ENCODE data around the gene MMP17.

Gene MMP17

GRCh38 chr12:131786331-131786730 lies 41.9 kb upstream of the MMP17 start:
- no peak overlapping the region for H3K4me2 ChIP-seq (ENCODE audit: low read length)
- no peaks in the 10 kb centered on the region for H3F3A ChIP-seq (ENCODE audit: insufficient read depth, low read length)
- H3K9me2 ChIP-seq (ENCODE audit: low read depth, low read length), result no peaks in the 10 kb centered on the region
- no peak for TF ChIP-seq EZH2 (IDR thresholded peaks at IDR 0.05; ENCODE audit: borderline replicate concordance, low read length)
- TF ChIP-seq, protein P1, sequence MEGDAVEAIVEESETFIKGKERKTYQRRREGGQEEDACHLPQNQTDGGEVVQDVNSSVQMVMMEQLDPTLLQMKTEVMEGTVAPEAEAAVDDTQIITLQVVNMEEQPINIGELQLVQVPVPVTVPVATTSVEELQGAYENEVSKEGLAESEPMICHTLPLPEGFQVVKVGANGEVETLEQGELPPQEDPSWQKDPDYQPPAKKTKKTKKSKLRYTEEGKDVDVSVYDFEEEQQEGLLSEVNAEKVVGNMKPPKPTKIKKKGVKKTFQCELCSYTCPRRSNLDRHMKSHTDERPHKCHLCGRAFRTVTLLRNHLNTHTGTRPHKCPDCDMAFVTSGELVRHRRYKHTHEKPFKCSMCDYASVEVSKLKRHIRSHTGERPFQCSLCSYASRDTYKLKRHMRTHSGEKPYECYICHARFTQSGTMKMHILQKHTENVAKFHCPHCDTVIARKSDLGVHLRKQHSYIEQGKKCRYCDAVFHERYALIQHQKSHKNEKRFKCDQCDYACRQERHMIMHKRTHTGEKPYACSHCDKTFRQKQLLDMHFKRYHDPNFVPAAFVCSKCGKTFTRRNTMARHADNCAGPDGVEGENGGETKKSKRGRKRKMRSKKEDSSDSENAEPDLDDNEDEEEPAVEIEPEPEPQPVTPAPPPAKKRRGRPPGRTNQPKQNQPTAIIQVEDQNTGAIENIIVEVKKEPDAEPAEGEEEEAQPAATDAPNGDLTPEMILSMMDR (IDR thresholded peaks at IDR 0.05; ENCODE audit: low read length), result no peak
- no peaks in the 10 kb centered on the region for H3K4me1 ChIP-seq (ENCODE audit: insufficient read depth, low read length, severe bottlenecking)
- no peak overlapping the region for H3K27ac ChIP-seq (ENCODE audit: low read depth, low read length, poor library complexity, severe bottlenecking)
- H3K4me3 ChIP-seq (ENCODE audit: low read depth, low read length, poor library complexity, severe bottlenecking), result no peak overlapping the region
- no peaks in the 10 kb centered on the region for H4K20me1 ChIP-seq (ENCODE audit: insufficient read depth, low read length)
- no peaks in the 10 kb centered on the region for H3K79me2 ChIP-seq (ENCODE audit: insufficient read depth, low read length)
- peaks cover 79% of the 10 kb centered on the region for H3K36me3 ChIP-seq (ENCODE audit: insufficient read depth, low read length)
- H3K9me3 ChIP-seq (ENCODE audit: low read length), result no peaks in the 10 kb centered on the region
- H3K27me3 ChIP-seq (ENCODE audit: insufficient read depth, low read length), result no peaks in the 10 kb centered on the region
- no peak overlapping the region for H2AFZ ChIP-seq (ENCODE audit: low read length)
- no peak overlapping the region for H3K9ac ChIP-seq (ENCODE audit: low read length)

- H3F3A ChIP-seq (ENCODE audit: insufficient read depth, low read length), result no peaks in the 10 kb centered on the region
- H3K9ac ChIP-seq (ENCODE audit: low read length), result no peak overlapping the region
- H3K4me1 ChIP-seq (ENCODE audit: insufficient read depth, low read length, severe bottlenecking), result no peaks in the 10 kb centered on the region
- H3K79me2 ChIP-seq (ENCODE audit: insufficient read depth, low read length), result no peaks in the 10 kb centered on the region
- no peak overlapping the region for H3K4me2 ChIP-seq (ENCODE audit: low read length)
- H2AFZ ChIP-seq (ENCODE audit: low read length), result no peak overlapping the region
- TF ChIP-seq EZH2 (IDR thresholded peaks at IDR 0.05; ENCODE audit: borderline replicate concordance, low read length), result no peak
- TF ChIP-seq, protein P1 (IDR thresholded peaks at IDR 0.05; ENCODE audit: low read length), result no peak
- H3K27ac ChIP-seq (ENCODE audit: low read depth, low read length, poor library complexity, severe bottlenecking), result no peak overlapping the region
- no peak overlapping the region for H3K4me3 ChIP-seq (ENCODE audit: low read depth, low read length, poor library complexity, severe bottlenecking)
- H3K36me3 ChIP-seq (ENCODE audit: insufficient read depth, low read length), result peaks cover 76% of the 10 kb centered on the region
- H4K20me1 ChIP-seq (ENCODE audit: insufficient read depth, low read length), result no peaks in the 10 kb centered on the region
- no peaks in the 10 kb centered on the region for H3K27me3 ChIP-seq (ENCODE audit: insufficient read depth, low read length)
- no peaks in the 10 kb centered on the region for H3K9me3 ChIP-seq (ENCODE audit: low read length)
- H3K9me2 ChIP-seq (ENCODE audit: low read depth, low read length), result no peaks in the 10 kb centered on the region
These were observed 41.0 kb upstream of the MMP17 start for GRCh38 chr12:131787143-131787660.

- TF ChIP-seq, protein P1 (IDR thresholded peaks at IDR 0.05; ENCODE audit: low read length), result no peak
- no peak for TF ChIP-seq EZH2 (IDR thresholded peaks at IDR 0.05; ENCODE audit: borderline replicate concordance, low read length)
- Histone ChIP-seq H3K9me3 (ENCODE audit: low read length) (no peaks in the 10 kb centered on the region), H3K4me2 (ENCODE audit: low read length) (no peak overlapping the region), H3K4me3 (ENCODE audit: low read depth, low read length, poor library complexity, severe bottlenecking) (no peak overlapping the region), H3K79me2 (ENCODE audit: insufficient read depth, low read length) (no peaks in the 10 kb centered on the region), H3K9me2 (ENCODE audit: low read depth, low read length) (no peaks in the 10 kb centered on the region), H3K4me1 (ENCODE audit: insufficient read depth, low read length, severe bottlenecking) (no peaks in the 10 kb centered on the region), H3K9ac (ENCODE audit: low read length) (no peak overlapping the region), H3K36me3 (ENCODE audit: insufficient read depth, low read length) (peaks cover 74% of the 10 kb centered on the region), H3F3A (ENCODE audit: insufficient read depth, low read length) (no peaks in the 10 kb centered on the region), H4K20me1 (ENCODE audit: insufficient read depth, low read length) (no peaks in the 10 kb centered on the region), H3K27me3 (ENCODE audit: insufficient read depth, low read length) (no peaks in the 10 kb centered on the region), H3K27ac (ENCODE audit: low read depth, low read length, poor library complexity, severe bottlenecking) (no peak overlapping the region), H2AFZ (ENCODE audit: low read length) (no peak overlapping the region)
These were observed 40.1 kb upstream of the MMP17 start for GRCh38 chr12:131788070-131788469.

Data from OCI-LY1 (cell line).